ENCODE results near the gene CPNE4.
"Not testable (repeated sequence)": the region's sequence is repeated elsewhere in the genome, so short reads cannot be mapped to it uniquely, and the experiment has no call there.

The CPNE4 gene

GRCh38 chr3:131896285-131896684 is 138.5 kb downstream of the CPNE4 start:
- DNase-seq: no peak
- peaks cover 6% of the 10 kb centered on the region for H3K4me1 Mint-ChIP-seq
- peaks cover 5% of the 10 kb centered on the region for H3K9me3 Mint-ChIP-seq
- no peaks in the 10 kb centered on the region for H3K36me3 Mint-ChIP-seq (ENCODE audit: low read depth)
- H3K27ac Mint-ChIP-seq: no peak overlapping the region
- peaks cover 4% of the 10 kb centered on the region for H3K27me3 Mint-ChIP-seq (ENCODE audit: low read depth, poor library complexity)
- no peak for TF ChIP-seq CTCF (IDR thresholded peaks at IDR 0.05)
- no peak overlapping the region for H3K4me3 Mint-ChIP-seq

DNA sequence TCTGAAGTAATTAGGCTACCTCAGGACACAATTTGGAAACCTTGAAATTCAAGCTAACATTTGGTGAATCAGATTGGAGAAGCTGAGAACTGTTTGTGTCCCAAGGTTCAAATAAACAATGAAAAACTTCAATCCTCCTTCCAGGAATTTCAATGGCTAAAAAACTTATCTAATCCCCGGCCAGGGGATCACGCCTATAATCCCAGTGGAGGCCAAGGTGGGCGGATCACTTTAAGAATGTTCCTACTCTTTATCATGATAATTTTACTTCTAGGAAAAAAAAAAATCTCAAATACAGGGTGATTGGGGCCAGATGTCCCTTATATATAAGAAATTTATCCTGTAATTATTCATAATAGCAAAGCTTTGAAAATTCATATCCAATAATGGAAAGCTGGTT is 139.0 kb downstream of the CPNE4 start:
- H3K36me3 Mint-ChIP-seq (ENCODE audit: low read depth): no peaks in the 10 kb centered on the region
- DNase-seq: no peak
- no peak overlapping the region for H3K4me3 Mint-ChIP-seq
- peaks cover 6% of the 10 kb centered on the region for H3K9me3 Mint-ChIP-seq
- no peak for TF ChIP-seq CTCF (IDR thresholded peaks at IDR 0.05)
- no peak overlapping the region for H3K27ac Mint-ChIP-seq
- peaks cover 6% of the 10 kb centered on the region for H3K4me1 Mint-ChIP-seq
- peaks cover 4% of the 10 kb centered on the region for H3K27me3 Mint-ChIP-seq (ENCODE audit: low read depth, poor library complexity)

- H3K27ac Mint-ChIP-seq: no peak overlapping the region
- no peaks in the 10 kb centered on the region for H3K4me1 Mint-ChIP-seq
- H3K4me3 Mint-ChIP-seq: no peak overlapping the region
- H3K36me3 Mint-ChIP-seq (ENCODE audit: low read depth): no peaks in the 10 kb centered on the region
- TF ChIP-seq CTCF (IDR thresholded peaks at IDR 0.05): no peak
- no peak for DNase-seq
- peaks cover 4% of the 10 kb centered on the region for H3K27me3 Mint-ChIP-seq (ENCODE audit: low read depth, poor library complexity)
- H3K9me3 Mint-ChIP-seq: peaks cover 11% of the 10 kb centered on the region
Observed at GRCh38 chr3:131892331-131892730, 142.5 kb downstream of the CPNE4 start.

DNA sequence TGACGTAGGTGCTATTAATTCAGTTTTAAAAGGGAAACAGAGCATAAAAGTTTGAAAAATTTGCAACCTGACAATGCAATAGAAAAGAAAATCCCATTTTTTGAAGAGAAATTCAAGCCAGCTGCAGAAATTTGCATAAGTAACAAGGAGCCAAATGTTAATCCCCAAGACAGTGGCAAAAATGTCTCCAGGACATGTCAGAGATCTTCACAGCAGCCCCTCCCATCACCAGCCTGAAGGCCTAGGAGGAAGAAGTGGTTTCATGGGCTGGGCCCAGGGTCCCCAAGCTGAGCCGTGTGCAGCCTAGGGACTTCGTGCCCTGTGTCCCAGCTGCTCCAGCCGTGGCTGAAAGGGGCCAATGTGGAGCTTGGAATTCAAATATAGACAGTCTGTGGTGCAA is 148.9 kb downstream of the CPNE4 start:
- H3K36me3 Mint-ChIP-seq (ENCODE audit: low read depth); H3K27ac Mint-ChIP-seq; H3K4me1 Mint-ChIP-seq; DNase-seq; H3K4me3 Mint-ChIP-seq; H3K27me3 Mint-ChIP-seq (ENCODE audit: low read depth, poor library complexity): not testable (repeated sequence)
- peaks cover 20% of the 10 kb centered on the region for H3K9me3 Mint-ChIP-seq

- H3K36me3 Mint-ChIP-seq (ENCODE audit: low read depth): no peaks in the 10 kb centered on the region
- peaks cover 16% of the 10 kb centered on the region for H3K9me3 Mint-ChIP-seq
- no peak for DNase-seq
- no peak overlapping the region for H3K27ac Mint-ChIP-seq
- H3K4me1 Mint-ChIP-seq: no peaks in the 10 kb centered on the region
- no peak overlapping the region for H3K4me3 Mint-ChIP-seq
- no peak for TF ChIP-seq CTCF (IDR thresholded peaks at IDR 0.05)
- no peaks in the 10 kb centered on the region for H3K27me3 Mint-ChIP-seq (ENCODE audit: low read depth, poor library complexity)
Observed at GRCh38 chr3:131883711-131884407, 151.0 kb downstream of the CPNE4 start.

DNA sequence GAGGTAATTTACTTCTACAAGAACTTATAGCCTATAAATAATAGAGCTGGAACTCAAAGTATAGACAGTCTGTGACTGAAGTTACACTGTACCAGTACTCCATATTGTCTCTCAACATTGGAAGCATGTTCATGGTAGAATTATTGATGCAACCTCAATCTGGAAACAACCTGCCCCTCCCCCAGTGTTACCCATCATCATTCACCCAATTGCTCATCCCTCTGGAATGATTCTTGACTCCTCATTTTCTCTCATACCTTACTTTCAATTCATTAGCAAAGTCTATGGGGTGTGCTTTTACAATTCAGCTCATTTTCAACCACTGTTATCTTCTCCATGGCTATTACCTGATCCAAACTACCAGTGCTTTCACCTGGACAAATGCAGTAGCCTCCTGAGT is 151.7 kb downstream of the CPNE4 start:
- no peak for TF ChIP-seq CTCF (IDR thresholded peaks at IDR 0.05)
- Mint-ChIP-seq H3K27ac (no peak overlapping the region), H3K9me3 (peaks cover 16% of the 10 kb centered on the region), H3K27me3 (ENCODE audit: low read depth, poor library complexity) (no peaks in the 10 kb centered on the region), H3K4me3 (no peak overlapping the region), H3K36me3 (ENCODE audit: low read depth) (no peaks in the 10 kb centered on the region), H3K4me1 (no peaks in the 10 kb centered on the region)
- no peak for DNase-seq
